PC-3 (cell line): ENCODE data around the gene TSEN54.

ENCODE experiments used
- EZH2phosphoT487 ChIP-seq: fragments of 300-600 bp; sonication (generic); IDR thresholded peaks from 2 replicates; pipeline ENCODE4 v1.6.1; 2018; ENCODE audit warnings: mild to moderate bottlenecking, antibody characterized with exemption, low read length, borderline replicate concordance
- TF ChIP-seq, protein P1 (sequence below): fragments of 300-600 bp; sonication (generic); conservative IDR thresholded peaks from 2 replicates; pipeline ENCODE4 v1.5.1; 2017; ENCODE audit warnings: antibody characterized with exemption, low read depth, mild to moderate bottlenecking, low read length

GRCh38 chr17:75475144-75475835 lies 41.0 kb upstream of the TSEN54 start:
- TF ChIP-seq, protein P1, sequence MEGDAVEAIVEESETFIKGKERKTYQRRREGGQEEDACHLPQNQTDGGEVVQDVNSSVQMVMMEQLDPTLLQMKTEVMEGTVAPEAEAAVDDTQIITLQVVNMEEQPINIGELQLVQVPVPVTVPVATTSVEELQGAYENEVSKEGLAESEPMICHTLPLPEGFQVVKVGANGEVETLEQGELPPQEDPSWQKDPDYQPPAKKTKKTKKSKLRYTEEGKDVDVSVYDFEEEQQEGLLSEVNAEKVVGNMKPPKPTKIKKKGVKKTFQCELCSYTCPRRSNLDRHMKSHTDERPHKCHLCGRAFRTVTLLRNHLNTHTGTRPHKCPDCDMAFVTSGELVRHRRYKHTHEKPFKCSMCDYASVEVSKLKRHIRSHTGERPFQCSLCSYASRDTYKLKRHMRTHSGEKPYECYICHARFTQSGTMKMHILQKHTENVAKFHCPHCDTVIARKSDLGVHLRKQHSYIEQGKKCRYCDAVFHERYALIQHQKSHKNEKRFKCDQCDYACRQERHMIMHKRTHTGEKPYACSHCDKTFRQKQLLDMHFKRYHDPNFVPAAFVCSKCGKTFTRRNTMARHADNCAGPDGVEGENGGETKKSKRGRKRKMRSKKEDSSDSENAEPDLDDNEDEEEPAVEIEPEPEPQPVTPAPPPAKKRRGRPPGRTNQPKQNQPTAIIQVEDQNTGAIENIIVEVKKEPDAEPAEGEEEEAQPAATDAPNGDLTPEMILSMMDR: no peak
- TF ChIP-seq EZH2phosphoT487: no peak
